WTC11 (cell line): ENCODE measurements around the gene RFESD. TPM values are rescaled to one million over a fixed set of nuclear protein-coding genes. Genes with fewer than 3 reads are reported as not detected.

Experiments
- ATF3 ChIP-seq: sonication (generic); formaldehyde crosslinking; conservative IDR thresholded peaks from 2 replicates; pipeline ENCODE4 v1.8.1; 2022; ENCODE audit warnings: mild to moderate bottlenecking, missing genetic modification reagents
- CREB1 ChIP-seq: sonication (generic); formaldehyde crosslinking; IDR thresholded peaks from 2 replicates; pipeline ENCODE4 v1.8.0; 2023; ENCODE audit warnings: mild to moderate bottlenecking, missing genetic modification reagents
- CREM ChIP-seq: sonication (generic); formaldehyde crosslinking; IDR thresholded peaks from 2 replicates; pipeline ENCODE4 v1.8.1; 2022; ENCODE audit warnings: mild to moderate bottlenecking, missing genetic modification reagents, moderate library complexity
- E2F1 ChIP-seq: sonication (generic); formaldehyde crosslinking; IDR thresholded peaks from 2 replicates; pipeline ENCODE4 v1.8.0; 2022; ENCODE audit warnings: mild to moderate bottlenecking, missing genetic modification reagents
- E2F4 ChIP-seq: sonication (generic); formaldehyde crosslinking; IDR thresholded peaks from 2 replicates; pipeline ENCODE4 v1.8.1; 2022; ENCODE audit warnings: low read depth, mild to moderate bottlenecking, moderate library complexity, missing genetic modification reagents, borderline replicate concordance
- E2F5 ChIP-seq: sonication (generic); formaldehyde crosslinking; IDR thresholded peaks from 2 replicates; pipeline ENCODE4 v1.8.1; 2022; ENCODE audit warnings: mild to moderate bottlenecking, moderate library complexity, missing genetic modification reagents
- ELF4 ChIP-seq: sonication (generic); formaldehyde crosslinking; IDR thresholded peaks from 2 replicates; pipeline ENCODE4 v1.8.1; 2022; ENCODE audit warnings: low read depth, mild to moderate bottlenecking, moderate library complexity, missing genetic modification reagents
- FOXK1 ChIP-seq: sonication (generic); formaldehyde crosslinking; IDR thresholded peaks from 2 replicates; pipeline ENCODE4 v1.8.0; 2022; ENCODE audit warnings: mild to moderate bottlenecking, moderate library complexity, missing genetic modification reagents
- FOXP1 ChIP-seq: sonication (generic); formaldehyde crosslinking; IDR thresholded peaks from 2 replicates; pipeline ENCODE4 v1.8.0; 2022; ENCODE audit warnings: missing genetic modification reagents, mild to moderate bottlenecking, moderate library complexity, borderline replicate concordance
- GRHL2 ChIP-seq: fragments of 250-450 bp; sonication (Bioruptor Pico); IDR thresholded peaks from 2 replicates; pipeline ENCODE4 v1.8.0; 2022; ENCODE audit warnings: mild to moderate bottlenecking, moderate library complexity; ENCODE audit not compliant: insufficient replicate concordance, severe bottlenecking
- GTF2I ChIP-seq: fragments of 250-450 bp; sonication (Bioruptor Pico); conservative IDR thresholded peaks from 2 replicates; pipeline ENCODE4 v1.4.0; 2021; ENCODE audit warnings: mild to moderate bottlenecking
- HMGA2 ChIP-seq: fragments of 250-450 bp; sonication (Bioruptor Pico); IDR thresholded peaks from 2 replicates; pipeline ENCODE4 v1.4.0; 2021; ENCODE audit warnings: mild to moderate bottlenecking, moderate library complexity
- HMGXB4 ChIP-seq: sonication (generic); formaldehyde crosslinking; IDR thresholded peaks from 2 replicates; pipeline ENCODE4 v1.8.1; 2023; ENCODE audit warnings: mild to moderate bottlenecking, moderate library complexity, missing genetic modification reagents
- JUN ChIP-seq: sonication (generic); formaldehyde crosslinking; IDR thresholded peaks from 2 replicates; pipeline ENCODE4 v1.8.0; 2023; ENCODE audit warnings: mild to moderate bottlenecking, missing genetic modification reagents
- MLX ChIP-seq: sonication (generic); formaldehyde crosslinking; IDR thresholded peaks from 2 replicates; pipeline ENCODE4 v1.8.1; 2023; ENCODE audit warnings: mild to moderate bottlenecking, missing genetic modification reagents, moderate library complexity
- NFYB ChIP-seq: sonication (generic); formaldehyde crosslinking; conservative IDR thresholded peaks from 2 replicates; pipeline ENCODE4 v1.8.0; 2022; ENCODE audit warnings: low read depth, missing genetic modification reagents
- NR2C2 ChIP-seq: sonication (generic); formaldehyde crosslinking; IDR thresholded peaks from 2 replicates; pipeline ENCODE4 v1.8.0; 2022; ENCODE audit warnings: mild to moderate bottlenecking, missing genetic modification reagents
- PRDM15 ChIP-seq: sonication (generic); formaldehyde crosslinking; IDR thresholded peaks from 2 replicates; pipeline ENCODE4 v1.8.0; 2022; ENCODE audit warnings: missing genetic modification reagents
- RELA ChIP-seq: sonication (generic); formaldehyde crosslinking; IDR thresholded peaks from 2 replicates; pipeline ENCODE4 v1.8.1; 2022; ENCODE audit warnings: missing genetic modification reagents, mild to moderate bottlenecking, borderline replicate concordance
- SOX15 ChIP-seq: fragments of 250-450 bp; sonication (Bioruptor Pico); IDR thresholded peaks from 2 replicates; pipeline ENCODE4 v1.9.0; 2021; ENCODE audit warnings: mild to moderate bottlenecking
- ZNF138 ChIP-seq: sonication (generic); formaldehyde crosslinking; conservative IDR thresholded peaks from 2 replicates; pipeline ENCODE4 v1.8.1; 2022; ENCODE audit warnings: mild to moderate bottlenecking, moderate library complexity, missing genetic modification reagents
- ZNF219 ChIP-seq: sonication (generic); formaldehyde crosslinking; IDR thresholded peaks from 2 replicates; pipeline ENCODE4 v1.8.0; 2023; ENCODE audit warnings: missing genetic modification reagents, mild to moderate bottlenecking, borderline replicate concordance
- ZNF281 ChIP-seq: sonication (generic); formaldehyde crosslinking; IDR thresholded peaks from 2 replicates; pipeline ENCODE4 v1.8.0; 2023; ENCODE audit warnings: mild to moderate bottlenecking, missing genetic modification reagents
- total RNA-seq: library from RNA; stranded (reverse); gene quantifications from 3 replicates; pipeline ENCODE4 v1.2.3, GENCODE V29; 2021

The RFESD gene
- total RNA-seq, 1 experiment from 2014 or later = 5.7 TPM

GRCh38 chr5:95620870-95621838 is 25.4 kb upstream of the RFESD start (continued):
- TF ChIP-seq ZNF281 = peak; percentile 72; the same call in 1 of the 2 replicates
- TF ChIP-seq E2F4 = peak; percentile 44; the same call in 1 of the 2 replicates
- peak; percentile 89 for TF ChIP-seq JUN (CRISPR knock-in tag)
- peak; percentile 51; the same call in 1 of the 2 replicates for TF ChIP-seq HMGXB4 (CRISPR knock-in tag)
- 0 out of 2 replicates have a peak, but pooled peaks have one; percentile 37 for TF ChIP-seq NFYB (CRISPR knock-in tag)
- TF ChIP-seq GTF2I = no peak
- TF ChIP-seq E2F1 (CRISPR knock-in tag) = 0 out of 2 replicates have a peak, but pooled peaks have one; percentile 67
- peak; percentile 92; the same call in 1 of the 2 replicates for TF ChIP-seq MLX (CRISPR knock-in tag)
- TF ChIP-seq ZNF138 (CRISPR knock-in tag) = peak; percentile 70; the same call in 1 of the 2 replicates
- TF ChIP-seq FOXP1 (CRISPR knock-in tag) = peak; percentile 92
- no peak for TF ChIP-seq SOX15
- no peak; the same call in none of the 2 replicates for TF ChIP-seq CREM (CRISPR knock-in tag)
- TF ChIP-seq CREB1 = 0 out of 2 replicates have a peak, but pooled peaks have one; percentile 42
- 0 out of 2 replicates have a peak, but pooled peaks have one; percentile 8 for TF ChIP-seq ATF3 (CRISPR knock-in tag)
- TF ChIP-seq FOXK1 = peak; percentile 28; the same call in 1 of the 2 replicates
- TF ChIP-seq ELF4 (CRISPR knock-in tag) = peak; percentile 93
- TF ChIP-seq NR2C2 (CRISPR knock-in tag) = peak; percentile 61; the same call in 1 of the 2 replicates
- TF ChIP-seq ZNF219 (CRISPR knock-in tag) = peak; percentile 89; the same call in 1 of the 2 replicates
- no peak for TF ChIP-seq GRHL2 (CRISPR knock-in tag)
- peak; percentile 37; the same call in 1 of the 2 replicates for TF ChIP-seq PRDM15 (CRISPR knock-in tag)
- TF ChIP-seq RELA (CRISPR knock-in tag) = peak; percentile 78
- no peak for TF ChIP-seq HMGA2 (CRISPR knock-in tag)
- peak; percentile 43; the same call in 1 of the 2 replicates for TF ChIP-seq E2F5 (CRISPR knock-in tag)
